HG03442 (cell line): ENCODE data around the gene MARS1.

ENCODE experiments used
- ATAC-seq: cut with Tn5 transposase; IDR thresholded peaks from one replicate; pipeline ENCODE4 v1.9.1; 2021; ENCODE audit warnings: mild to moderate bottlenecking, moderate library complexity; ENCODE audit not compliant: unreplicated experiment

MARS1 gene

GRCh38 chr12:57470970-57471656 lies 16.8 kb upstream of the MARS1 start:
- no peak for ATAC-seq

GRCh38 chr12:57471661-57472060 lies 16.2 kb upstream of the MARS1 start:
- no peak for ATAC-seq

- no peak for ATAC-seq
Observed at GRCh38 chr12:57472391-57472790, 15.5 kb upstream of the MARS1 start.

- ATAC-seq, result no peak
Observed at GRCh38 chr12:57473392-57473791, 14.5 kb upstream of the MARS1 start.

- no peak for ATAC-seq
Observed at GRCh38 chr12:57473886-57474285, 14.0 kb upstream of the MARS1 start.

GRCh38 chr12:57474430-57474829 lies 13.4 kb upstream of the MARS1 start:
- no peak for ATAC-seq

GRCh38 chr12:57474862-57475261 lies 13.0 kb upstream of the MARS1 start:
- ATAC-seq, result no peak

GRCh38 chr12:57475271-57476161 lies 12.4 kb upstream of the MARS1 start:
- peak; percentile 9 for ATAC-seq

GRCh38 chr12:57476162-57476992 lies 11.5 kb upstream of the MARS1 start:
- peak; percentile 44 for ATAC-seq

GRCh38 chr12:57476993-57477709 lies 10.7 kb upstream of the MARS1 start:
- ATAC-seq, result no peak

GRCh38 chr12:57477710-57478681 lies 9.9 kb upstream of the MARS1 start:
- ATAC-seq, result peak; percentile 33

- ATAC-seq, result no peak
Observed at GRCh38 chr12:57479043-57479375, 8.9 kb upstream of the MARS1 start.

GRCh38 chr12:57479376-57480115 lies 8.3 kb upstream of the MARS1 start, which contains the start of gene ARHGAP9:
ARHGAP9 (minus strand) TSS chr12:57479866; CDS start chr12:57479406, 460 bp downstream.
- peak; percentile 26 for ATAC-seq

GRCh38 chr12:57481671-57482070 lies 6.2 kb upstream of the MARS1 start:
- no peak for ATAC-seq

GRCh38 chr12:57483466-57483865 lies 4.4 kb upstream of the MARS1 start:
- no peak for ATAC-seq

GRCh38 chr12:57485695-57486094 lies 2.2 kb upstream of the MARS1 start:
- ATAC-seq, result no peak

GRCh38 chr12:57487055-57487596 lies 742 bp upstream of the MARS1 start:
- no peak for ATAC-seq

GRCh38 chr12:57488402-57489156 lies 711 bp downstream of the MARS1 start:
- ATAC-seq, result no peak
